Astrocyte (in vitro differentiated cells and primary cell): ENCODE measurements around the gene PELI2.

Source experiments
- CTCF ChIP-seq: IDR thresholded peaks from 2 replicates; pipeline ENCODE4 v1.5.1; 2011; ENCODE audit warnings: low read depth, mild to moderate bottlenecking, inconsistent platforms, low read length, moderate library complexity; ENCODE audit not compliant: insufficient read depth
- EZH2 ChIP-seq: IDR thresholded peaks from 2 replicates; pipeline ENCODE4 v1.6.1; 2012; ENCODE audit warnings: mild to moderate bottlenecking, low read length, inconsistent platforms; ENCODE audit not compliant: insufficient read depth

DNA sequence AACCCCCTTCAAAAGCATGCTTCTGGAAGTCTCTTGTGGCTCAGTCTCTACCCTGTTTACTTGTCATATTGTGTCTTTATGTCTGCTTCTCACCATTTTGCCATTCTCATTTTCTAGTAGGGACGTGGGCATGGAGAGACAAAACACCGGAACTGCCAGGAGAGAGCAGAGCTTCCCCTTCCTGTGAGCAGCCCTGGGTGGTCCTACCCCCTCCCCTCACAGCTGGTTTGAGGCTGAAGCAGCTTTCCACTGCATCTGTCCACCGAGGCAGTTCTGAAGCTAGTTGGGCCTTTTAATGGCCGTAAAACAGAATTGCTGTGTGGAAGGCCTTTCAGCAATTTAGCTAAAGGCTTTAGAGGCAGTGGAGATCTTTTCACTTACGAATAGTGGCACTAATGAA lies 77.0 kb downstream of the PELI2 start:
- no peak for TF ChIP-seq CTCF
- TF ChIP-seq EZH2: no peak
